Neutrophil (primary cell): ENCODE results near the gene LY6G6C.

Experiments
- H3K27ac ChIP-seq: fragments of 200-600 bp; sonication (generic); 2 replicates; pipeline ENCODE4 v1.5.1; 2016; ENCODE audit warnings: mild to moderate bottlenecking, moderate library complexity
- H3K27me3 ChIP-seq: fragments of 200-600 bp; sonication (generic); 2 replicates; pipeline ENCODE4 v1.6.0; 2016; ENCODE audit warnings: mild to moderate bottlenecking
- H3K36me3 ChIP-seq: fragments of 200-600 bp; sonication (generic); 2 replicates; pipeline ENCODE4 v1.5.1; 2017
- H3K4me1 ChIP-seq, 2 experiments: fragments of 200-600 bp in 1 of 2; sonication (generic) in 1 of 2; 1 replicate in 1 of 2; 2 replicates in 1 of 2; pipeline versions ENCODE4 v1.5.1 to v1.6.1; 2013 to 2016; ENCODE audit warnings: low read depth in 1 of 2, low read length in 1 of 2, mild to moderate bottlenecking in 1 of 2, moderate library complexity in 1 of 2; ENCODE audit not compliant: control insufficient read depth in 1 of 2, insufficient read depth in 1 of 2
- H3K4me3 ChIP-seq, 2 experiments: fragments of 200-600 bp in 1 of 2; sonication (generic) in 1 of 2; 1 replicate in 1 of 2; 2 replicates in 1 of 2; pipeline ENCODE4 v1.5.1; 2013 to 2016; ENCODE audit warnings: low read depth in 1 of 2, low read length in 1 of 2, mild to moderate bottlenecking in 1 of 2, moderate library complexity in 1 of 2
- H3K9me3 ChIP-seq: fragments of 200-600 bp; sonication (generic); 2 replicates; pipeline ENCODE4 v1.5.1; 2016
- CTCF ChIP-seq: fragments of 200-600 bp; sonication (generic); IDR thresholded peaks from 2 replicates; pipeline ENCODE4 v1.5.1; 2016; ENCODE audit warnings: antibody characterized with exemption

LY6G6C gene

GRCh38 chr6:31727717-31728671, 6.4 kb upstream of the LY6G6C start:
- Histone ChIP-seq H3K4me3 (peak overlapping the region; percentile 89 to 91), H3K4me1 (peaks cover 69 to 73% of the 10 kb centered on the region in 2 experiments), H3K36me3 (peaks cover 51% of the 10 kb centered on the region), H3K9me3 (no peaks in the 10 kb centered on the region), H3K27me3 (peaks cover 10% of the 10 kb centered on the region), H3K27ac (peak overlapping the region; percentile 96)
- no peak for TF ChIP-seq CTCF

DNA sequence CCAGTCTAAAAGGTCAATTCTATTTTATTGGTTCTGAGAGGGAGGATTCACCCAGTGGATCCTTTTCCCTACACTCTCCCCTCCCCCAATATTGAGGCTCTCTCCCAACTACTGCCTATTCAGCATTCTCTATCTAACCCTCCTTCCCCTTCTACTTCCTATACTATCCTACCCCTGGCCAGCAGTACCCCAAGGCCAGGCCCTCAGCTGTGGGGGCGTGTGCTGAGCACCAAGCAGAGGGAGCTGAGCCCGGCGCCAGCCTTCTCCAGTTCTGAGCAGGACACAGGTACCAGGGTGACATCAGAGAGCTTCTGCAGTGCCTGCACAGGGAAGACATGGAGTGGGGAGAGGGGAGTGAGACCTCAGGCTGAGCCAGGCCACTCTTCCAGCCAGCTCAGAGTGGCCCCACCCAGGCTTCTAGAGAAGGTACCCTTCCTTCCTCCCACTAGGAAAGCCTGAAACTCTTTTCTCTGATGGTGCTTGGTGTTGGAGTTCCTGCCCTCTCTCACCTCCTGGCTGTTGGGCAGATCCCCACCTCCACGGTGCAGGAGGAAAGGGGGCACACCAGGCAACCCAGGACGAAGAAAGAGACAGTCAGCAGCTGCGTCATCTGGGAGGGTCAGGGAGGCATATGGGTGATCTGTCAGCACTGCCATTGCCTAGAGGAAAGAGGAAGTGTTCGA, 5.6 kb upstream of the LY6G6C start:
- Histone ChIP-seq H3K4me1 (peaks cover 62 to 64% of the 10 kb centered on the region in 2 experiments), H3K27me3 (peaks cover 12% of the 10 kb centered on the region), H3K27ac (peak overlapping the region; percentile 96), H3K4me3 (peak overlapping the region; percentile 41 to 89), H3K36me3 (peaks cover 43% of the 10 kb centered on the region), H3K9me3 (no peaks in the 10 kb centered on the region)
- TF ChIP-seq CTCF: peak; percentile 44

GRCh38 chr6:31725502-31726350, 4.2 kb upstream of the LY6G6C start:
- Histone ChIP-seq H3K9me3 (no peaks in the 10 kb centered on the region), H3K36me3 (peaks cover 29% of the 10 kb centered on the region), H3K4me1 (peaks cover 51% of the 10 kb centered on the region in 2 experiments), H3K4me3 (no peak overlapping the region), H3K27me3 (peaks cover 12% of the 10 kb centered on the region), H3K27ac (peak overlapping the region; percentile 96)
- TF ChIP-seq CTCF: no peak

DNA sequence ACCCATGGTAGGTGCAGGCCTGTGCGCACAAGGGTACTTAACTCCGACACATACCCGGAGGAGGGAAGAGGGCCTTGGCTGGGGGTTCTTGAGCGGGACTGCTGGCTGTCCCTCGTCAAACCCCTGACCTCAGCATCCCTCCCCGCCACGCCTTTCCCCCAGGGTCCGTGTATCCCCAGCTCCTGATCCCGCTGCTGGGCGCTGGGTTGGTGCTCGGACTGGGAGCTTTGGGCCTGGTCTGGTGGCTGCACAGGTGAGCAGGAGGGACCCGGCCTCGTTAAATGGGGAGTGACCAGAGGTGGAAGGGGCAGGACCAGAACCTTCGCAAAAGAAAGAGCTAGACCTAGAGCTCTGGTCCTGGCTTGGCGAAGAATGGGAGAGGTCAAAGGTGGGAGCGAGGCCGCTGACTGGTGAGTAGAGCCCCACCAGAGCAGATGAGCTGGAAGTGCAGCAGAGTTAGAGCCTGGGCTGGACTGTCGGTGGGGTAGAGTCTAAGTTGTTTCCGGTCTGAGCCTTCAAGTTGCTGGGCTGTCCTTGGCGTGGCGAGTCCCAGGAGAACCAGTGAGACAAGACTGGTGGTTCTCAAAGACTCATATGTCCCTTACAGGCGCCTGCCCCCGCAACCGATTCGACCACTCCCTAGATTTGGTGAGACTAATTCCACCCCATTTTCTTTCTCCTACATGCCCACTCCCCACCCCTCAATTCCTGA, 2.6 kb upstream of the LY6G6C start:
- Histone ChIP-seq H3K4me3 (no peak overlapping the region), H3K36me3 (peaks cover 20% of the 10 kb centered on the region), H3K27me3 (peaks cover 12% of the 10 kb centered on the region), H3K27ac (no peak overlapping the region), H3K9me3 (no peaks in the 10 kb centered on the region), H3K4me1 (peaks cover 35 to 37% of the 10 kb centered on the region in 2 experiments)
- TF ChIP-seq CTCF: no peak
